ENCODE results near the gene LAMA3. TPM values are rescaled to one million over a fixed set of nuclear protein-coding genes. Genes with fewer than 3 reads are reported as not detected.

Gene LAMA3
- total and polyA plus RNA-seq, 10 of the 15 experiments (the other 5 are each of a cell fraction or from before 2014, with no cell fraction given): 0.37 to 6.5 (median 5.4) TPM

DNA sequence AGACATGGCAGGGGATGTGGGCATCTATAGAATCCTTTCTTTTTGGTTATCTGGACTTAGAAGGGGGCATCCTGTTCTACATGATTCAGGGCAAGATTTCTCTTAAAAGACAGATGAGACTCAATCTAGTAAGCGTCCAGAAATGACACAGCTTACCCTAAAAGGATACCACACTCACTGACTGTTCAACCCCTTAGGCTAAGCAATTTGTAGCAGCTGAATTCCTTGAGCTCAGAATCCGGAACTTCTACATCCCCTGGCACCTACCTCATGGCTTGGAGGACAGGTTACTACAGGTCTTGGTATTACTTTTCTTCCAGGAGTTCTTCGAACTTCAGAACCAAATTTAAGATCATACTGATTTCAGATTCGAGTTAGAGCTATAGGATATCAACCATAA, 138.4 kb downstream of the LAMA3 start:
- in situ Hi-C loops (cut with MboI) (no loop called here), intact Hi-C loops (cut with micrococcal nuclease; ENCODE audit: unreplicated experiment) (loop anchor here (5.0 kb wide), 2 partner anchors 90 to 290 kb away; no protein-coding TSS in a partner anchor)
- no peaks in the 10 kb centered on the region for H3K79me2 ChIP-seq (ENCODE audit: control insufficient read depth, insufficient read depth, low read length)
- SMC1A ChIA-PET (ENCODE audit: uncharacterized antibody, unreplicated experiment): interaction anchor here (1.0 to 2.6 kb wide), 2 partner anchors 10 to 14 kb away, joined by 3 to 20 read pairs; no protein-coding TSS in a partner anchor
- H3K27ac ChIP-seq (ENCODE audit: control insufficient read depth, insufficient read depth): no peak overlapping the region
- no peaks in the 10 kb centered on the region for H3K4me1 ChIP-seq (ENCODE audit: control insufficient read depth, insufficient read depth, low read length)
- no peak overlapping the region for H3K4me3 ChIP-seq
- RAD21 ChIA-PET (ENCODE audit: unreplicated experiment): interaction anchor here (1.8 to 2.4 kb wide), 2 partner anchors 10 to 91 kb away, joined by 5 to 9 read pairs; no protein-coding TSS in a partner anchor
- H3K9ac ChIP-seq (ENCODE audit: control insufficient read depth, insufficient read depth, low read length): no peak overlapping the region
- CTCF ChIA-PET: interaction anchor here (3.4 kb wide), 1 partner anchor 91 kb away, joined by 18 read pairs; no protein-coding TSS in a partner anchor
- H3K4me2 ChIP-seq (ENCODE audit: control insufficient read depth, insufficient read depth): no peak overlapping the region
- H3K9me3 ChIP-seq (replicated peaks; ENCODE audit: control insufficient read depth, insufficient read depth, low read length): no peaks in the 10 kb centered on the region
- no peaks in the 10 kb centered on the region for H4K20me1 ChIP-seq (ENCODE audit: control insufficient read depth, insufficient read depth)
- no peak overlapping the region for H2AFZ ChIP-seq (ENCODE audit: control insufficient read depth, low read depth, low read length)
- FAIRE-seq: no peak
- no peak for ATAC-seq
- no peak for DNase-seq (ENCODE audit: low read depth, low spot score)
- whole genome bisulfite sequencing (ENCODE audit: insufficient coverage, insufficient replicate concordance, low lambda C conversion rate, missing lambda C conversion rate): 16% methylated on average over 4 of the region's 4 CpGs
- BruUV-seq (replicated peaks): no TSS peak
- POLR2A ChIA-PET: interaction anchor here (1.6 kb wide), 1 partner anchor 10 kb away, joined by 5 read pairs; no protein-coding TSS in a partner anchor
- no peaks in the 10 kb centered on the region for H3K27me3 ChIP-seq (replicated peaks in 1 of 2; ENCODE audit: control insufficient read depth in 2 of 2, insufficient read depth in 2 of 2, low read length in 1 of 2)
- TF ChIP-seq CEBPB (IDR thresholded peaks at IDR 0.05; ENCODE audit: borderline replicate concordance in 1 of 2, low read depth in 2 of 2, low read length in 2 of 2): no peak
- TF ChIP-seq CREB1 (IDR thresholded peaks at IDR 0.05; ENCODE audit: low read depth): no peak
- TF ChIP-seq IRF4 (IDR thresholded peaks at IDR 0.05; ENCODE audit: low read depth, low read length): no peak
- TF ChIP-seq TAF1 (IDR thresholded peaks at IDR 0.05; ENCODE audit: borderline replicate concordance, low read depth, low read length): no peak
- TF ChIP-seq ZBED1 (IDR thresholded peaks at IDR 0.05; ENCODE audit: borderline replicate concordance): no peak
- no peak for TF ChIP-seq CHD4 (IDR thresholded peaks at IDR 0.05)
- TF ChIP-seq CHD1 (IDR thresholded peaks at IDR 0.05; ENCODE audit: low read depth, low read length): no peak
- TF ChIP-seq SMC3 (IDR thresholded peaks at IDR 0.05; ENCODE audit: borderline replicate concordance, low read length): no peak
- H3K36me3 ChIP-seq (ENCODE audit: control insufficient read depth in 2 of 2, insufficient read depth in 2 of 2, low read length in 1 of 2): no peaks in the 10 kb centered on the region

GRCh38 chr18:23828426-23828825, 139.2 kb downstream of the LAMA3 start:
- ATAC-seq (peak; percentile 96), FAIRE-seq (peak; percentile 91), DNase-seq (ENCODE audit: low read depth, low spot score) (no peak)
- Histone ChIP-seq H3K9me3 (replicated peaks; ENCODE audit: control insufficient read depth, insufficient read depth, low read length) (no peaks in the 10 kb centered on the region), H3K4me1 (ENCODE audit: control insufficient read depth, insufficient read depth, low read length) (no peaks in the 10 kb centered on the region), H4K20me1 (ENCODE audit: control insufficient read depth, insufficient read depth) (no peaks in the 10 kb centered on the region), H3K79me2 (ENCODE audit: control insufficient read depth, insufficient read depth, low read length) (no peaks in the 10 kb centered on the region), H3K36me3 (ENCODE audit: control insufficient read depth in 2 of 2, insufficient read depth in 2 of 2, low read length in 1 of 2) (no peaks in the 10 kb centered on the region), H2AFZ (ENCODE audit: control insufficient read depth, low read depth, low read length) (no peak overlapping the region), H3K4me2 (ENCODE audit: control insufficient read depth, insufficient read depth) (no peak overlapping the region), H3K4me3 (no peak overlapping the region), H3K27me3 (replicated peaks in 1 of 2; ENCODE audit: control insufficient read depth in 2 of 2, insufficient read depth in 2 of 2, low read length in 1 of 2) (no peaks in the 10 kb centered on the region), H3K27ac (ENCODE audit: control insufficient read depth, insufficient read depth) (no peak overlapping the region), H3K9ac (ENCODE audit: control insufficient read depth, insufficient read depth, low read length) (no peak overlapping the region)
- WGBS (ENCODE audit: insufficient coverage, insufficient replicate concordance, low lambda C conversion rate, missing lambda C conversion rate): 3% methylated on average over 3 of the region's 3 CpGs
- intact Hi-C loops (cut with micrococcal nuclease; ENCODE audit: unreplicated experiment) (loop anchor here (5.0 kb wide), 2 partner anchors 89 to 289 kb away; no protein-coding TSS in a partner anchor), in situ Hi-C loops (cut with MboI) (no loop called here)
- ChIA-PET SMC1A (ENCODE audit: uncharacterized antibody, unreplicated experiment) (interaction anchor here (0.6 to 2.6 kb wide), 9 partner anchors 10 to 207 kb away, joined by 3 to 20 read pairs (median 3); no protein-coding TSS in a partner anchor), RAD21 (ENCODE audit: unreplicated experiment) (interaction anchor here (1.4 to 2.4 kb wide), 4 partner anchors 9 to 211 kb away, joined by 3 to 9 read pairs (median 4); no protein-coding TSS in a partner anchor), POLR2A (interaction anchor here (1.6 kb wide), 1 partner anchor 10 kb away, joined by 5 read pairs; no protein-coding TSS in a partner anchor), CTCF (interaction anchor here (0.6 to 3.4 kb wide), 6 partner anchors 8 to 1029 kb away, joined by 3 to 18 read pairs (median 3); no protein-coding TSS in a partner anchor)
- no TSS peak for BruUV-seq (replicated peaks)
- TF ChIP-seq STAT1 (conservative IDR thresholded peaks at IDR 0.05) (no peak), CREM (IDR thresholded peaks at IDR 0.05; ENCODE audit: low read depth) (peak; percentile 44; the same call in 1 of the 2 replicates), BMI1 (IDR thresholded peaks at IDR 0.05; ENCODE audit: borderline replicate concordance) (peak; percentile 80), TCF7 (IDR thresholded peaks at IDR 0.05; ENCODE audit: borderline replicate concordance) (no peak), JUND (IDR thresholded peaks at IDR 0.05; ENCODE audit: low read depth, low read length) (peak; percentile 55; the same call in 1 of the 2 replicates), SP1 (IDR thresholded peaks at IDR 0.05; ENCODE audit: low read depth, low read length) (no peak)
- TF ChIP-seq, protein P1, sequence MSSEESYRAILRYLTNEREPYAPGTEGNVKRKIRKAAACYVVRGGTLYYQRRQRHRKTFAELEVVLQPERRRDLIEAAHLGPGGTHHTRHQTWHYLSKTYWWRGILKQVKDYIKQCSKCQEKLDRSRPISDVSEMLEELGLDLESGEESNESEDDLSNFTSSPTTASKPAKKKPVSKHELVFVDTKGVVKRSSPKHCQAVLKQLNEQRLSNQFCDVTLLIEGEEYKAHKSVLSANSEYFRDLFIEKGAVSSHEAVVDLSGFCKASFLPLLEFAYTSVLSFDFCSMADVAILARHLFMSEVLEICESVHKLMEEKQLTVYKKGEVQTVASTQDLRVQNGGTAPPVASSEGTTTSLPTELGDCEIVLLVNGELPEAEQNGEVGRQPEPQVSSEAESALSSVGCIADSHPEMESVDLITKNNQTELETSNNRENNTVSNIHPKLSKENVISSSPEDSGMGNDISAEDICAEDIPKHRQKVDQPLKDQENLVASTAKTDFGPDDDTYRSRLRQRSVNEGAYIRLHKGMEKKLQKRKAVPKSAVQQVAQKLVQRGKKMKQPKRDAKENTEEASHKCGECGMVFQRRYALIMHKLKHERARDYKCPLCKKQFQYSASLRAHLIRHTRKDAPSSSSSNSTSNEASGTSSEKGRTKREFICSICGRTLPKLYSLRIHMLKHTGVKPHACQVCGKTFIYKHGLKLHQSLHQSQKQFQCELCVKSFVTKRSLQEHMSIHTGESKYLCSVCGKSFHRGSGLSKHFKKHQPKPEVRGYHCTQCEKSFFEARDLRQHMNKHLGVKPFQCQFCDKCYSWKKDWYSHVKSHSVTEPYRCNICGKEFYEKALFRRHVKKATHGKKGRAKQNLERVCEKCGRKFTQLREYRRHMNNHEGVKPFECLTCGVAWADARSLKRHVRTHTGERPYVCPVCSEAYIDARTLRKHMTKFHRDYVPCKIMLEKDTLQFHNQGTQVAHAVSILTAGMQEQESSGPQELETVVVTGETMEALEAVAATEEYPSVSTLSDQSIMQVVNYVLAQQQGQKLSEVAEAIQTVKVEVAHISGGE (CRISPR knock-in tag; IDR thresholded peaks at IDR 0.05): no peak

Measured in GM12878 (cell line).